GM19351 (cell line): ENCODE data around the gene UBR3.
"Not testable (repeated sequence)": the region's sequence is repeated elsewhere in the genome, so short reads cannot be mapped to it uniquely, and the experiment has no call there.

Source experiments
- ATAC-seq: cut with Tn5 transposase; IDR thresholded peaks from one replicate; pipeline ENCODE4 v1.9.1; 2021; ENCODE audit warnings: mild to moderate bottlenecking, moderate library complexity; ENCODE audit not compliant: unreplicated experiment

UBR3 gene

DNA sequence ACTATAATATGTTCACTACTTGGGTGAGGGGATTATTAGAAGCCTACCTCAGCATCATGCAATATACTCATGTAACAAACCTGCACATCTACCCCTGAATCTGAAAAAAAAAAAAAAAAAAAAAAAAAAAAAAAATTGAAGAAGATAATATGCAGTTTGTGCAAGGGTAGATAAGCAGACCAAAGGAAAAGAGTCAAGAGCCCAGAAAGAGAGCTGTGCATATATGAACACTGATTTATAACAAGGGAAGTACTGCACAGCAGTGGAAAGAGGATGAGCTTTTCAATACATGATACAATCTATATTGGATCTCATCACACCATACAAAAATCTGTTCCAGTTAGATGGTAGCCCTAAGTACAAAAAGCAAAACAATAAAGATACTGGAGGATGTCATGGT, 268.1 kb downstream of the UBR3 start:
- ATAC-seq, result no peak

DNA sequence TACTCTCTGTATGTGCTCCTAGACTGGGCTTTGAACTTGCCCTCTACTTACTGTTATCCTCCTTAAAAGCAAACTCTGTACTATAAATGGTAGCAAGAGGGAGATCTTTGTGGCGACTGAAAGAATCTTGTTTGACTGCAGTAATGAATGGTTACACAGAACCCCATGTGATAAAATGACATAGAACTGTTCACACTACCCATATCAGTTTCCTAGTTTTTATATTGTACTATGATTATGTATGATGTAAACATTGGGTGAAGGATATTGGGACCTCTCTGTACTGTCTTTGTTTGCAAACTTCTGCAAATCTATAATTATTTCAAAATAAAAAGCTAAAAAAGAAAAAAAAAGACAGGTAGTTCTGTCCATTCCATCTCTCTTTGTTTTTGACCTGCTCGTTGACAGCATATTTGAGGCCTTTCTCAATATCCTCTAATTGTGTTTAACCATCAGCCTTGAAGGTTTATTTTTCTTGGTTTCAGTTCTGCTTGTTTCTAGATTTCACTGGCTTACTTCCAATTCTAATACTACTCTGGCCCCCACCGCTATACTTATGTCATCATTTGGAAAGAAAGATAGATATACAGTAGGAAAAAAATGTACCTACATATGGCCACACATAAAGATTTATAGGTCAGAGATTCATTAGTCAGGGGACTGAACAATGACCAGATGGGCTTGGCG, 271.5 kb downstream of the UBR3 start:
- peak; percentile 66 for ATAC-seq

DNA sequence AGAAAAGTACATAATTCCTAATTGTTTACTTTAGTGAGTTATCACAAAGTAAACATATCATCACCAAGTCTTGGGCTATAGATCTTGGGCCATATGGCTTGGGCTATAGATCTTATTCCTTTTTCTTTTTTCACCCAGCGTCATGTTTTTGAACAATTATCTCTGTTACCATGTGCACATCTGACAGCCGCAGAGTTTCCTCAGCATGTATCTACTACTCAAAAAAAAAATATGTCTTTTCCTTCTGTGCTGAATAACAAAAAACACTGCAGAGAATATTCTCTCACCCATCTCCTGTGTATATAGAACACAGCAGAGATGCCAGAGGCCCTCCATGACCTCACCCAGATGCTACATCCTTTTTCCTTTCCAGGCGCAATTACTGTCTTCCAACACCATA, 274.5 kb downstream of the UBR3 start:
- no peak for ATAC-seq

DNA sequence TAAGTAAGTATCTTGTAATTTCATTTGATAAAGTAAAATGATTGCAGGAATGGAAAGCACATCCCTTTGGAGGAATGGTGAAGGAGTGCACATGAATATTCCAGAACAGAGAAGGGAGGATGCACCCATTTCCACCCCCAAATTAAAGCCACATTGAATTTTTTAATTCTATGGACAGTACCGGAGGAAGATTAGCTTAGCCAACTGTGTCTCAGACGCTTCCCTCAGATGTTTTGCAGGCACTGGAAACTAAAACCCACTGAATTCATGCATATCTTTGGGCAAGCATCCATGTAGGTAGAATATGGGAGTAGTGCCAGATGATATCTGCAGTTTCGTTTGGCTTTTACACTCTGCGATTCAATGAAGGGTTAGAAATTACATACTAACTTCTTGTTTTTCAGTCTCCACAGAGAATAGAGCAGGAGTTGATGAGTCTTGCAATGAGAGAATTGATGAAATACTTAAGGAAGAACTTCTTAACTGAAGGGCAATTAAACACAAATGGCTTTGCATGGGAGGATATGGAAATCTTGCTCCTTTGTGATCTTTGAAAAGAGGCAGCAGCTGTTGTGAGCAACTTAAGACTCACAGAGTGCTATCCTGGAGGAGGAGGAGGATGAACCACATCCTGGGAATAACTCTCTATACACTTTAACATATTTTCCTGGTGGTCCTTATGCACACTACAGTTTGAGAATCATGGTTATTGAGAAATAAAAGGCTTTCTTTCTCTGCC, 279.0 kb downstream of the UBR3 start:
- no peak for ATAC-seq

DNA sequence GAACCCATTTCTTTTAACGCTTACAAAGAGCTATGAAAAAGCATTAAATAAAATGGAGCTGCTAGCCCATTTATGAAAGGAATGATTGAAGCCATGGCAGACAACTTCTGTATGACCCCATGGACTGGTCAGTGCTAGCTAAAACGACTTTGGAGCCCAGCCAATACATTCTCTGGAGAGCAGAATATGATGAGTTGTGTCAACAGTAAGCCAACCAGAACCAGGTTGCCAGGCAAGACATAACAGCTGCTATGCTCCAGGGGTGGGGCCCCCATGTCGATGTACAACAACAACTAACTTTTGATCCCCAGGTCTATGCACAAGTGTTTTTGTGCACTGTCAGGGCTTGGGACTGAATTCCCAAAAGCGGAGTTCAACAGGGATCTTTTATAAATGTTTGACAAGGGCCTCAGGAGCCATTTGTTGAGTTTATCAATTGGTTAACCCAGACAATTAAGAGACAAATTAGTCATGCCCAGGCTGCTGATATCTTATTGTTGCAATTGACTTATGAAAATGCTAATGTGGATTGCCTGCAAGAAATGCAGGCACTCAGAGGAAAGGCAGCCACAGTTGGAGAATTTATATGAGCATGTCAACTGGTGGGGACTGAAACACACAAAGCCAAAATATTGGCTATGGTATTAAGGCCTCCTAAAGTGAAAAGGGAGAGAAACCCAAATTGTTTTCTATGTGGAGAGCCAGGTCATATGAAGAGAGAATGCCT, 286.1 kb downstream of the UBR3 start:
- no peak for ATAC-seq

DNA sequence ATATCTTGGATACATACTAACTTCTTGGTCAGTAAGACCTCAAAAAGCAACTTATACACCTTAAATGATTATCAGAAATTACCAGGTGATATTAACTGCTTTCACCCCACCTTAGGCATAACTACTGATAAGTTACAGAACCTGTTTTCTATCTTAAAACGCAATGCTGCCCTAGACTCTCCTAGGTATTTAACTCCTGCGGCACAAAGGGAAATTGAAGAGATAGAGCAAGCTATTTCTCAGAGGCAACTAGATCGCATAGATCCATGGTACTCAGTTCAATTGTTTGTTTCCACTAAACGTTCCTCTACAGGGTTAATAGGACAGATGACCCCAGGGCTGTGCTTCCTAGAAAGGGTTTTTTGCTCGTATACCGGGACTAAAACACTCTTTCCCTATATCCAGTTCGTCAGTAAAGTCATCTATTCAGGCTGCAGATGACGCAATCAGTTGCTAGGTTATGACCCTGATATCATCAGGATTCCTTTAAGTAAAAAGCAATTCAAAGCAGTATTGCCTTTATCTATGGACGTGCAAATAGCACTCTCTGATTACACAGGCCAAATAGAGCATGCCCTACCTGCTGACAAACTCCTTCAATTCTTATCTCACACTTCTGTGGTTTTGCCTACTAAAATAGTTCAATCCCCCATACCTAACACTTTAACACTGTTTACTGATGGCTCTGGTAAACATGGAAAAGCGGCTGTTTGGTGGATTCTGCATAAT, 288.4 kb downstream of the UBR3 start:
- no peak for ATAC-seq

DNA sequence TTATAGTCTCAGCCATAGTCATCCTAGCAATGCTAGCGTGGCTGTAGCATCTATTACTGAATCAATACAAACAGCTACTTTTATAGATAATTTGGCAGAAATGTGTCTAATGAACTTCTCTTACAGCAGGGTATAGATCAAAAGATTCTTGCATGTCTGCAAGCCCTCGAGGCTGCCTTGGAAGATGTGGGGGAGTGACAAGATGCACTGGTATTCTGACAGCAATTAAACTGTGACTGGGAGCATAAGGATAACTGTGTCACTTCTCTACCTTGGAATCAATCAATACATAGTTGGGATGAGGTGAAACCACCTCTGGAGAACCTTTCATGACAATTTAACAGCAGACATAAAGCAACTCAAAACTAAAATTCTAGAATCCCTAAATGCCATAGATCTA, 291.4 kb downstream of the UBR3 start:
- no peak for ATAC-seq

DNA sequence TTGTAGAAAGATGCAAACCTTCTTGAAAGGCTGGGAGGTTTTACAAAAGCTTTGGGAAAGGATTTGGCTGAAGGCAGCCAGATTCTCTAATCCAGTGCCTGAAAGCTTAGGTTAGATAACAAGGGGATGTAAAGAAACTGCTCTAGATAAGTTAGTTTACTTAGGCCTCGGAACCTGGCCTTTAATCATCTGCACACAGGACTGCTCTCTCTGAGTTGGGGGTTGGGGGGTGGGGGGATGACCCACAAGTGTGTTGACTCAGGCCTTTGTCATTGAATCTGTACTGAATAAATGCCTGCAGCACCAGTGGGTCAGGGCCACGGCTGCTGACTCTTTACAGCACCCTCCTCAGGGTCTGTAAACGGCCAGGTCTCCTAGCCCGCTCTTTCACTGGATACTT, 292.1 kb downstream of the UBR3 start:
- not testable (repeated sequence) for ATAC-seq

DNA sequence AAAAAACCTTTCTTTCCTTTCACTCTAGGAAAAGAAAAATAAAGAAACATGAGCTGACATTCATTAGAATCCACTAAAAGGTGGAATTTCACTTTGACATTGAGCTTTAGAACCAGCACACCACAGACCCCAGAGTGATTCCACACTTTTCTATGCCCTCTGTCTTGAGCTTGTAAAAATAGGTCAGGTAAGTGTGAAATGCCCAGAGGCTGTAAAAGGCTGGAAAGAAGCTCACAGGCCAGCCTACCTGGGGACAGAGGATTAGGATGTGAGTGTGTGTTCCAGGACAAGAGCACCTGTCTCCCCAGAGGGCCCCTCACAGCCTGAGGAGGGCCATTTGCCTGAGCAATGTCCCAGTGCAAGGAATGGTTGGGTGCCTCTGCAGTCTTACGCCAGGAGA, 294.4 kb downstream of the UBR3 start:
- no peak for ATAC-seq

DNA sequence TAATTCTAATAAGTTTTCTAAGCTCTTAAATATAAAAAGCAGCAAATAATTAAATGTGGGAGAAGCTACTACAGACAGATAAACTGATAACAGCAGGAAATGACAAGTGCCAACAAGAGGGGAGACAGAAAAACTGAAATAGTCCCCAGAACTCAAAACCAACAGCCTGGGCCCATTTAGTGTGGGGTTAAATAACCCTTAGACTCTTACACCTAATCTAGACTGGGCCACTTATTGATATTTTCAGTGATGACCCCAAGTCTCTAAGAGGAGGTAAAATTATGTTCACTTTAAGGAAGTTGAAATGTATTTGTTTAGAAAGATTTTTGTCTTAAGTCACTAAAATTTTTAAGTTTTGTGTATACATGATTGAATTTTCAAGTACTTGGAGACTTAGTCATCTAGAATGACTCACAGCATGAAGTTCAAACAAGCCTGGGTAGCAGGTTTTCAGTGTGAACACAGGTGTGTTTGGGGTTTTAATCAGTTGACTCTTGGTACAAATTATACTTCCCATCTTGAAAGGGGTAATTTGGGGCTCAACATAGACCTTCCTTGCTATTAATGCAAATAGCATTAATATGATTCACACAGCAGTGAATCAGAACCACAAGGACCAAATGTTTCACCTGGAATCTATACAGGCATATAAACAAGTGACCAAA, 295.8 kb downstream of the UBR3 start:
- ATAC-seq, result no peak

DNA sequence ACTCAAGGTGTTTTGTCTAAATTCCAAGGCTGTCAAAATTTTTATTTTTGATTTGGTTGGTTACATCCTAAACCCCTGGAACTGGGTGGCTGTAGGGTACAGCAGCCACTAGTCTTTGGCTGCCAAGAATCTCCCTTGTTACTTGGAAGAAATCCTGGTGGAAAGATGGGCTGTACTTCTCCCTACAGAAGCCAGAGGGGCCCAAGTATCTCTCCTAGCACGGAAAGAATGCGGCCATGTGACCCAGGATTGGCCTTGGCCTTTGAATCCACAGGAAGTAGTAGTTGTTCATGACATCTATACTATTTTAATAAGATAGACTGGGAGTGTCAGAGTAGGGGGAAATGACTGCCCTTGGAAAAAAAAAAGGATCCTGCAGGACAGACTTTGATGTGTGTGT, 296.3 kb downstream of the UBR3 start:
- no peak for ATAC-seq

DNA sequence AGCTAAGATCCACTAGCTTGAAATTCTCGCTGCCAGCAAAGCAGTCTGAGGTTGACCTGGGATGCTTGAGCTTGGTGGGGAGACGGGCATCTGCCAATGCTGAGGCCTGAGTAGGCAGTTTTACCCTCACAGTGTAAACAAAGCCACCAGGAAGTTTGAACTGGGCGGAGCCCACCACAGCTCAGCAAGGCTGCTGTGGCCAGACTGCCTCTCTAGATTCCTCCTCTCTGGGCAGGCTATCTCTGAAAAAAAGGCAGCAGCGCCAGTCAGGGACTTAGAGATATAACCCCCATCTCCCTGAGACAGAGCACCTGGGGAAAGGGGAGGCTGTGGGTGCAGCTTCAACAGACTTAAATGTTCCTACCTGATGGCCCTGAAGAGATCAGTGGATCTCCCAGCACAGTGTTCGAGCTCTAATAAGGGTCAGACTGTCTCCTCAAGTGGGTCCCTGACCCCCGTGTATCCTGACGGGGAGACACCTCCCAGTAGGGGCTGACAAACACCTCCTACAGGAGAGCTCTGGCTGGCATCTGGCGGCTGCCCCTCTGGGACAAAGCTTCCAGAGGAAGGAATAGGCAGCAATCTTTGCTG, 299.0 kb downstream of the UBR3 start:
- not testable (repeated sequence) for ATAC-seq
